GM23248 (cell line): ENCODE results near the gene GPRIN2. TPM values are rescaled to one million over a fixed set of nuclear protein-coding genes. Genes with fewer than 3 reads are reported as not detected.

Experiments used
- DNase-seq: peaks from one replicate; pipeline ENCODE4 v3.0.0-alpha.2; 2015
- H2AFZ ChIP-seq: fragments of 200-600 bp; sonication (generic); 2 replicates; pipeline ENCODE4 v1.6.1; 2016; ENCODE audit warnings: antibody characterized with exemption
- H3F3A ChIP-seq: fragments of 200-600 bp; sonication (generic); 2 replicates; pipeline ENCODE4 v1.6.1; 2016; ENCODE audit warnings: mild to moderate bottlenecking, antibody characterized with exemption, mixed run types; ENCODE audit not compliant: insufficient read depth
- H3K27ac ChIP-seq: fragments of 200-600 bp; sonication (generic); 2 replicates; pipeline ENCODE4 v1.5.1; 2016; ENCODE audit warnings: mild to moderate bottlenecking
- H3K27me3 ChIP-seq: fragments of 200-600 bp; sonication (generic); replicated peaks from 2 replicates; pipeline ENCODE4 v1.6.1; 2016; ENCODE audit warnings: mild to moderate bottlenecking; ENCODE audit not compliant: insufficient read depth
- H3K36me3 ChIP-seq: fragments of 200-600 bp; sonication (generic); 2 replicates; pipeline ENCODE4 v1.6.1; 2016; ENCODE audit warnings: low read depth, mild to moderate bottlenecking
- H3K4me1 ChIP-seq: fragments of 200-600 bp; sonication (generic); 2 replicates; pipeline ENCODE4 v1.6.1; 2016; ENCODE audit warnings: mild to moderate bottlenecking; ENCODE audit not compliant: insufficient read depth
- H3K4me2 ChIP-seq: fragments of 200-600 bp; sonication (generic); one replicate; pipeline ENCODE4 v1.6.1; 2016; ENCODE audit warnings: mild to moderate bottlenecking; ENCODE audit not compliant: unreplicated experiment
- H3K4me3 ChIP-seq: fragments of 200-600 bp; sonication (generic); 2 replicates; pipeline ENCODE4 v1.5.1; 2016; ENCODE audit warnings: mild to moderate bottlenecking
- H3K79me2 ChIP-seq: fragments of 200-600 bp; sonication (generic); 2 replicates; pipeline ENCODE4 v1.6.1; 2016; ENCODE audit warnings: mild to moderate bottlenecking; ENCODE audit not compliant: insufficient read depth
- H3K9ac ChIP-seq: fragments of 200-600 bp; sonication (generic); 2 replicates; pipeline ENCODE4 v1.6.1; 2016; ENCODE audit warnings: mild to moderate bottlenecking
- H3K9me2 ChIP-seq: fragments of 200-600 bp; sonication (generic); 2 replicates; pipeline ENCODE4 v1.6.1; 2016; ENCODE audit warnings: mixed run types, mild to moderate bottlenecking, moderate library complexity; ENCODE audit not compliant: insufficient read depth
- H3K9me3 ChIP-seq: fragments of 200-600 bp; sonication (generic); one replicate; pipeline ENCODE4 v1.6.1; 2017; ENCODE audit warnings: low read depth
- H4K20me1 ChIP-seq: fragments of 200-600 bp; sonication (generic); 2 replicates; pipeline ENCODE4 v1.6.0; 2016; ENCODE audit not compliant: insufficient read depth
- EZH2 ChIP-seq: fragments of 200-600 bp; sonication (generic); IDR thresholded peaks from 2 replicates; pipeline ENCODE4 v1.6.1; 2018; ENCODE audit warnings: antibody characterized with exemption, mild to moderate bottlenecking; ENCODE audit not compliant: insufficient read depth, poor library complexity, severe bottlenecking
- EZH2phosphoT487 ChIP-seq: fragments of 200-600 bp; sonication (generic); IDR thresholded peaks from 2 replicates; pipeline ENCODE4 v1.6.1; 2018; ENCODE audit warnings: antibody characterized with exemption, moderate library complexity, mild to moderate bottlenecking, low read depth; ENCODE audit not compliant: insufficient read depth
- WGBS, 2 experiments: methylation state at CpG; one replicate each; pipeline ENCODE4 v1.1.6; 2015 to 2017; ENCODE audit warnings: low lambda C conversion rate in 2 of 2, low coverage in 1 of 2; ENCODE audit errors: missing lambda C conversion rate in 2 of 2; 5-methylcytosine and 5-hydroxymethylcytosine counted together
- in situ Hi-C: fragments of 300-500 bp; cut with MboI; formaldehyde crosslinking; loops from 2 replicates; pipeline ENCODE4 v1.15.0; 2020
- polyA plus RNA-seq: library from polyadenylated mRNA; unstranded; fragments of >200 nt; fragmentation: Nextera tagmentation; extraction: Ambion mirVana; gene quantifications from 2 replicates; pipeline ENCODE4 v1.2.1, GENCODE V29; 2016
- total RNA-seq: library from RNA; depleted of rRNA; stranded (reverse); fragments of >200 nt; shearing (Covaris generic); gene quantifications from 2 replicates; pipeline ENCODE4 v1.2.3, GENCODE V29; 2014

GPRIN2 gene
- total and polyA plus RNA-seq, 2 experiments from 2014 or later, result not detected

GRCh38 chr10:46527241-46527811 lies 29.1 kb downstream of the GPRIN2 start:
- H3K79me2 ChIP-seq, result no peaks in the 10 kb centered on the region
- H3K4me3 ChIP-seq, result no peak overlapping the region
- H3K9ac ChIP-seq, result no peak overlapping the region
- no peak overlapping the region for H2AFZ ChIP-seq
- H3K27ac ChIP-seq, result no peak overlapping the region
- 88 to 91% methylated on average over 12 of the region's 12 CpGs for WGBS, 2 experiments
- TF ChIP-seq EZH2, result no peak
- no peak for TF ChIP-seq EZH2phosphoT487
- H3K9me2 ChIP-seq, result no peaks in the 10 kb centered on the region
- no peaks in the 10 kb centered on the region for H3K9me3 ChIP-seq
- no peak overlapping the region for H3K4me2 ChIP-seq
- in situ Hi-C loops, result no loop called here
- peaks cover 38% of the 10 kb centered on the region for H3K4me1 ChIP-seq
- peaks cover 49% of the 10 kb centered on the region for H3F3A ChIP-seq
- no peak for DNase-seq
- no peaks in the 10 kb centered on the region for H3K36me3 ChIP-seq
- no peaks in the 10 kb centered on the region for H3K27me3 ChIP-seq
- H4K20me1 ChIP-seq, result no peaks in the 10 kb centered on the region

GRCh38 chr10:46526682-46527038 lies 29.8 kb downstream of the GPRIN2 start:
- Histone ChIP-seq H3K9me2 (no peaks in the 10 kb centered on the region), H3K9me3 (no peaks in the 10 kb centered on the region), H3K4me1 (peaks cover 38% of the 10 kb centered on the region), H3K36me3 (no peaks in the 10 kb centered on the region), H3K4me3 (no peak overlapping the region), H3K27me3 (no peaks in the 10 kb centered on the region), H3K27ac (no peak overlapping the region), H2AFZ (no peak overlapping the region), H3F3A (peaks cover 49% of the 10 kb centered on the region), H3K79me2 (no peaks in the 10 kb centered on the region), H3K4me2 (no peak overlapping the region), H3K9ac (no peak overlapping the region), H4K20me1 (no peaks in the 10 kb centered on the region)
- peak; percentile 43 for DNase-seq
- WGBS, 2 experiments, result 40 to 46% methylated on average over 7 of the region's 7 CpGs
- in situ Hi-C loops, result no loop called here
- no peak for TF ChIP-seq EZH2
- no peak for TF ChIP-seq EZH2phosphoT487

- 85 to 87% methylated on average over 4 of the region's 4 CpGs for WGBS, 2 experiments
- Histone ChIP-seq H3K27ac (no peak overlapping the region), H3K4me1 (peaks cover 38% of the 10 kb centered on the region), H3K4me3 (no peak overlapping the region), H3K9me3 (no peaks in the 10 kb centered on the region), H3K79me2 (no peaks in the 10 kb centered on the region), H2AFZ (no peak overlapping the region), H3K36me3 (no peaks in the 10 kb centered on the region), H3K4me2 (no peak overlapping the region), H4K20me1 (no peaks in the 10 kb centered on the region), H3F3A (peaks cover 45% of the 10 kb centered on the region), H3K9ac (no peak overlapping the region), H3K9me2 (no peaks in the 10 kb centered on the region), H3K27me3 (no peaks in the 10 kb centered on the region)
- TF ChIP-seq EZH2phosphoT487, result no peak
- TF ChIP-seq EZH2, result no peak
- no peak for DNase-seq
- in situ Hi-C loops, result no loop called here
Measured at GRCh38 chr10:46525824-46526681, 30.4 kb downstream of the GPRIN2 start.

- Histone ChIP-seq H3K9me3 (no peaks in the 10 kb centered on the region), H3K9ac (peak overlapping the region; percentile 45; the same call in 1 of the 2 replicates), H3K27me3 (no peaks in the 10 kb centered on the region), H3K4me1 (peaks cover 33% of the 10 kb centered on the region), H2AFZ (no peak overlapping the region), H3K4me2 (peak overlapping the region; percentile 35), H3K27ac (peak overlapping the region; percentile 69), H4K20me1 (no peaks in the 10 kb centered on the region), H3K36me3 (no peaks in the 10 kb centered on the region), H3F3A (peaks cover 39% of the 10 kb centered on the region), H3K79me2 (no peaks in the 10 kb centered on the region), H3K4me3 (no peak overlapping the region), H3K9me2 (no peaks in the 10 kb centered on the region)
- TF ChIP-seq EZH2phosphoT487 (no peak), EZH2 (no peak)
- 67 to 70% methylated on average over 5 of the region's 5 CpGs for WGBS, 2 experiments
- DNase-seq, result peak; percentile 85
- in situ Hi-C loops, result no loop called here
Measured at GRCh38 chr10:46525177-46525823, 31.2 kb downstream of the GPRIN2 start.
